Measurements from ENCODE around the gene KLF16.
"Not testable (repeated sequence)": the region's sequence is repeated elsewhere in the genome, so short reads cannot be mapped to it uniquely, and the experiment has no call there.

KLF16 gene

GRCh38 chr19:1901940-1902404, 38.6 kb upstream of the KLF16 start:
- no peak for DNase-seq (ENCODE audit: low spot score)
- no peak for TF ChIP-seq CTCF (IDR thresholded peaks at IDR 0.05; ENCODE audit: extremely low read depth, missing control alignments)

- TF ChIP-seq CTCF (IDR thresholded peaks at IDR 0.05; ENCODE audit: extremely low read depth, missing control alignments): no peak
- DNase-seq (ENCODE audit: low spot score): no peak
These were observed 33.1 kb upstream of the KLF16 start for GRCh38 chr19:1896508-1896907.

GRCh38 chr19:1893791-1894190, 30.4 kb upstream of the KLF16 start:
- TF ChIP-seq CTCF (IDR thresholded peaks at IDR 0.05; ENCODE audit: extremely low read depth, missing control alignments): no peak
- DNase-seq (ENCODE audit: low spot score): no peak

GRCh38 chr19:1889907-1890306, 26.5 kb upstream of the KLF16 start:
- DNase-seq (ENCODE audit: low spot score): no peak
- no peak for TF ChIP-seq CTCF (IDR thresholded peaks at IDR 0.05; ENCODE audit: extremely low read depth, missing control alignments)

- TF ChIP-seq CTCF (IDR thresholded peaks at IDR 0.05; ENCODE audit: extremely low read depth, missing control alignments): no peak
- DNase-seq (ENCODE audit: low spot score): no peak
These were observed 25.0 kb upstream of the KLF16 start for GRCh38 chr19:1888385-1888784.

- not testable (repeated sequence) for DNase-seq (ENCODE audit: low spot score)
These were observed 23.0 kb upstream of the KLF16 start for GRCh38 chr19:1886360-1886759.

GRCh38 chr19:1885398-1886119, 22.2 kb upstream of the KLF16 start, which contains the start of gene ABHD17A:
Gene ABHD17A, minus strand, starts transcription at chr19:1885496. Its CDS starts 3,930 bp downstream, at chr19:1881566.
- peak; percentile 99 for DNase-seq (ENCODE audit: low spot score)

GRCh38 chr19:1884719-1885334, 21.4 kb upstream of the KLF16 start:
- TF ChIP-seq CTCF (IDR thresholded peaks at IDR 0.05; ENCODE audit: extremely low read depth, missing control alignments): no peak
- no peak for DNase-seq (ENCODE audit: low spot score)
